Activated gamma-delta T cell treated with anti-CD3 and anti-CD28 coated beads, Interleukin-2, amount 50 U/mL, for 16 hours (primary cell): ENCODE measurements around the gene MASP1.
"Not testable (repeated sequence)": the region's sequence is repeated elsewhere in the genome, so short reads cannot be mapped to it uniquely, and the experiment has no call there.

ENCODE experiments used
- DNase-seq: peaks from one replicate; pipeline ENCODE4 v3.0.0-alpha.2; 2020; ENCODE audit warnings: low read depth

MASP1 gene

DNA sequence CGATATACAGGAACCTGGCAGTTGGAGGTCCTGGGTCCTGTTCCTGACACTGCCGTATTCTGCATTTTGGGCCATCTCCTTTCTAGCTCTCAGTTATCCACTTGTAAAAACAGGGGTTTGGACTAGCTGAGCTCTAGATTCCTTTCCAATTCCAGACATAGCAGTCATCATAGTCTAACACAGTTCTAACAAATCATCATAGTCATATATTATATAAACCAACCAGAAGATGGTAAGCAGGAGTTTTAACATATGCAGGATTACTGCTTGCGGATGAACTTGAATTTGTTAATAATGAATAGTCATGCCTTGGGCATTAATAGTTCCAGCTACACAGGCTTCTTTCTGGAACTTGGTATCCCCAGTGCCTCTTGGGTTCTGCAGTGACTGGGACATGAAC lies 26.6 kb downstream of the MASP1 start:
- no peak for DNase-seq

GRCh38 chr3:187264021-187264420 lies 27.5 kb downstream of the MASP1 start:
- DNase-seq, result no peak

GRCh38 chr3:187263270-187263669 lies 28.3 kb downstream of the MASP1 start:
- DNase-seq, result no peak

DNA sequence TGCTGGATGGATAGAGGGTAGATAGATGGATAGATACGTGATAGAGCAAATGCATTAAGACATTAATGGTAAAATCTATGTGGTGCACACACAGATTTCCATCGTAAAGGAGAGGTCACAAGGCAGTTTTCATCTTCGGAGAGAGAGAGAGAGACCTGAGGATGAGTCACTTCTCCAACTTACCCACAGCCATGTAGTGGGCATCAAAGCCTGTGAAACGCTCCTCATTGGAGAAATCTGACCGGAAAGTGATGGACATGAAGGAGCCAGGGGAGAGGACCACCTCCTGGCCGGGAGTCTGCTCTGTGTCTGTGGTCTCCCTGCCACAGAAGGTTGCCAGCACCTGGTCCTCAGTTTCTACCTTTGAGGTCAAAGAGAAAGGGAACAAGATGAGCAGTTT lies 29.2 kb downstream of the MASP1 start:
- no peak for DNase-seq

DNA sequence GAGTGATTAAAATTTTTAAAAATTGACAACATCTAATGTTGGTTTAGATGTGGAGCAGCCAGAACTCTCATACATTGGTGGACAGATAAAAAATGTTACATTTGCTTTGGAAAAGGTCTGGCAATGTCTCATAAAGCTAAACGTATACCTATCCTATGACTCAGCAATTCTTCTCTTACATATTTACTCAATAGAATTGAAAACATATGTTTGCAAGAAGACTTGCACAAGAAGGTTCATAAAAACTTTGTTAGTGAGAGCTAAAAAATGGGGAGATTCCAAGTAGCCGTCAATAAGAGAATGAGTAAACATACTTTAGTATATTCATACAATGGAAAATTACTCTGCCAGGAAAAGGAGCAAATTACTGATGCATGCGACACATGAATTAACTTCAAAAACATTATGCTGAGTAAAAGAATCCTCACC lies 30.0 kb downstream of the MASP1 start:
- no peak for DNase-seq

GRCh38 chr3:187259171-187259570 lies 32.4 kb downstream of the MASP1 start:
- no peak for DNase-seq

DNA sequence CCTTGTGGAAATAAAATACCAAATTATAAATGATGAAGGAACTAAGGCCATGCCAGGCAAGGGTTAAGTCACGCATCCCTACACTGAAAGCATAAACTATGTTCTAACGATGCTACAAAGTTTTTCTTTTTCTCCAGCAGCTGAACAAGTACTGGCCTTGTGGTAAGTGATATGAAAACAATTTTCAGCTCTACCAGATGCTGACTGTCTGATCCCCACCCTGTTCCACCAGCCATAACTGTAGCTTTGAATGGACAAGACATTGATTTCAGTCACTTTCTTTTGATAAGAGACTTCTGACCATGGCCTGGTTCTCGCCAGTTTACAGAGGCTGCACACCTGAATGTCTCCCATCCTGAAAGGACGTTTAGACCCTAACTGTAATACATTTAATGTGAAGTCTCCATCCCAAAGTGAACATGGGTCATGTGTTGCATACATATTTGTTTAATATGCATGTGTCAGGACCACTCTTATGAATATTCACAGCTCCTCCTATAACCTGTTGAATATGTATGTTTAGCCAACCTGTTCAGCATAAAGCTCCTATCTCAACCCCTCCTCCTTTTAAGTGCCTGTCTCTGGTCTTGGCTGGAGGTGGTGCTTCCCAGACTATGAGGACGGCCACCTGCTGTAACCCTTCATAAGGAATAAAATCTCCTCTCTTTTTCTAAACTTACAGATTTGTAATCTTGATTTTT lies 33.4 kb downstream of the MASP1 start:
- DNase-seq, result no peak

DNA sequence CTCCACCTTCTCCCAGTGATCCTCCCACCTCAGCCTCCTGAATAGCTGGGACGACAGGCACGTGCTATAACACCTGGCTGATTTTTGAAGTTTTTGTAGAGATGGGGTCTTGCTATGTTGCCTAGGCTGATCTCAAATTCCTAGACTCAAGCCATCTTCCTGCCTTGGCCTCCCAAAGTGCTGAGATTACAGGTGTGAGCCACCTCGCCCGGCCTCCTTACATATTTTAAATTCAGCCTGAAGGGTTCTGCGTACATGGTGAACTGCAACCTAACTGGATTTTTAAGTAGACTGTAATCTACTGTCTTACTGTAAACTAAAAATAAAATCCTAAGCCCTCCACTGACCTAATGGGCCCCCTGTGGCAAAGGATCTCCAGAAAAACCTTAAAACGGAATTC lies 34.1 kb downstream of the MASP1 start:
- no peak for DNase-seq

- DNase-seq, result no peak
Observed at GRCh38 chr3:187256051-187256616, 35.4 kb downstream of the MASP1 start.

- DNase-seq, result no peak
Observed at GRCh38 chr3:187255314-187255713, 36.2 kb downstream of the MASP1 start.

DNA sequence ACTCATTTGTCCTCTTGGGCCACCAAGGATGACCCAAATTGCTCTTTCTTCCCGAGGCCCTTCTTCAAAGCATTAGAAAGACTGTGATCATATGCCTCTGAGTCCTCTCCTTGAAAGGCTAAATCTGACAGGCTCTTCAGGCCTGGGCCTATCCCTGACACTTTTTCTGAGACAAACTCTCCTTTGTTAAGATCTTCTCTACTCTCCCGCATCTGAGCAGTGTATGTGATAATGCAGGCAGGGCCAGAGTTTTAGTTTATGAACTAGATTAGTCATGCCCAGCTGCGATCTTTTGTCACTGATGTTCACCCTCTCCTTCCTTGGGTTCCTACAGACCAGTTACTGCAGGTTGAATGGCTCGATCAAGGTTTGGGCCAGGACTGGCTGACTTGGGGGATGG lies 39.2 kb downstream of the MASP1 start:
- no peak for DNase-seq

- no peak for DNase-seq
Observed at GRCh38 chr3:187251599-187251998, 39.9 kb downstream of the MASP1 start.

DNA sequence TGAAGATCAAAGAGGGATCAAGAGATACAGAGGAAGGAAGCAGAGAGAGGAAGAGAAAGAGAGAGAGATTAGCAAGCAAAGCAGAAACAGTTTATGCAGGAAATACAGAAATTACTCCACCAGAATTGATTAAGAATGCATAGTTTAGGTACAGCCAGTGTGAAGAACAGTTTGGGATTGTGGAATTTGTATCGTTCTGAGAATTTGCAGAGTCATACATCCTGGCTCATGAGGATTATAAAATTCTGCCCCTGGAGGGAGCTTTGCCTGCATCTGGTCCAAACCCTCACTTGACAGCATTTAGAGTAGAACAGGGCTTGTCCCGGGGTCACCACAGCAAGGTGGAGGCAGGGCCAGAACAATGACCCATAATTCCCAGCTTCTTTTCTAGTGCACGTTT lies 44.1 kb downstream of the MASP1 start:
- DNase-seq, result no peak

- no peak for DNase-seq
Observed at GRCh38 chr3:187243933-187244524, 47.5 kb downstream of the MASP1 start.

GRCh38 chr3:187242900-187243299 lies 48.6 kb downstream of the MASP1 start:
- no peak for DNase-seq

DNA sequence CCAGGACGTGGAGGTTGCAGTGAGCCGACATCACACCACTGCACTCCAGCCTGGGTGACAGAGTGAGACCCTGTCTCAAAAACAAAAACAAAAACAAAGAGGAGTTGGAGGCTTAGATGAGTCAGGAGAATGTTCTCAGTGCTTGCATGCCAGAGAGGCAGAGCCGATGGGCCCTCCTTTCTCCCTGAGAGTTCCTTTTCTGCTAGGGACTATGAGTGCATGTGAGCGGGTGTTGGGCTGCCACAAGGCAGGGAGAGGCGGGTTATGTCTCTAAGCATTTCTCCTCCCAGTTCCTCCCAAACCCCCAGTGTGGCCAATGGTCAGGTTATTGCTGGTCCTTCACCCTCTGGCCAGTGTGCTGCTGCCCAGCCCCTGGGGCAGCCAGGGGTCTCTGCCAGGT lies 49.1 kb downstream of the MASP1 start:
- no peak for DNase-seq

- not testable (repeated sequence) for DNase-seq
Observed at GRCh38 chr3:187238835-187239234, 52.7 kb downstream of the MASP1 start.

- no peak for DNase-seq
Observed at GRCh38 chr3:187238239-187238638, 53.3 kb downstream of the MASP1 start.

GRCh38 chr3:187237741-187238140 lies 53.8 kb downstream of the MASP1 start:
- no peak for DNase-seq

DNA sequence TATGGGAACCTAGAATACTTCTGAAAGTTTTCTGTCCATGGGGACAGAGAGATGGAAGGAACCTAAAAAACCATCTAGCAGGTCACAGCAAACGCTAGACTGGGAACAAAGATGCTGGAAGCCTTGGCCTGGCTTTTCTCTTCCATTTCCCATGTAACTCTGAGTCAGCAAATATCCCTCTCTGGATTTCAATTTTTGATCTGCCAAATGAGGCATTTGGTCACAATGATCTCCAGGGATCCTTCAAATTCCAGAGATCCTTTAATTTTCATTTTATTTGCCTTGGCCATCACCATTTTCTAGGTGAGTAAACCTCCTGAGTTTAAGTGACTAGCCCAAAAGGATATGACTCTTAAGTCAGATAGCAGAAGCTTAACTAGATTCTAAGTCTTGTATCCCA lies 54.6 kb downstream of the MASP1 start:
- no peak for DNase-seq

GRCh38 chr3:187230011-187230410 lies 61.5 kb downstream of the MASP1 start:
- DNase-seq, result no peak

- no peak for DNase-seq
Observed at GRCh38 chr3:187228740-187229139, 62.8 kb downstream of the MASP1 start.

DNA sequence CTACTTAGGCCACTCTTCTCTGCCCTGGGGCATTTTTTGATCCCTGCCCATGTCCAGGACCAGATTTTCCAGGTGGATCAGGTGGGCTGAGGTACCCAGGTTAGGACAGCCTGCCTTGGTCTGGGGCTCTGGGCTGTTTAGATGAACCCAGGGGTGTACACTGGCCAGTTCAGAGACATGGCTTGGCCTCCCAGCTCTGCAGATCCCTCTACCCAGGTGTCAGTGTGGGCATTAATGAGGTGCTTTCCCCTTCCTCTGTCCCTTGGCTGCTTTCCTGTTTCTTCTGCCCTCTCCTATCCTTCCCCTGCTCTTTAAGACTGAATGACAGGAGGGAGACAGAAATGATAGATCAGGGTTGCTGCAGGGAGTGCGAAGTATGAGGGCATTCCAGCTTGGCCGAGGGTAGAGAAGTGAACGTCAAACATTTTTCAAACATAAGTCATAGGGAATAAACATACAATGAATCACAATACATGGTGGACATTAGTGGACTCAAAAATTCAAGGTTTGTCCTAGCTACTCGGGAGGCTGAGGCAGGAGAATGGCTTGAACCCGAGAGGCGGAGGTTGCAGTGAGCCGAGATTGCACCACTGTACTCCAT lies 63.8 kb downstream of the MASP1 start:
- no peak for DNase-seq
